HL-60 (cell line): ENCODE measurements around the gene FAM118A.
"Not testable (repeated sequence)": the region's sequence is repeated elsewhere in the genome, so short reads cannot be mapped to it uniquely, and the experiment has no call there.

Experiments
- DNase-seq, 2 experiments: peaks; one replicate each; pipeline ENCODE4 v3.0.0-alpha.2; 2010 to 2020; ENCODE audit warnings: low read depth in 1 of 2, low spot score in 1 of 2
- H3K27ac ChIP-seq: fragments of 250-450 bp; sonication (Bioruptor Pico); replicated peaks from 2 replicates; pipeline ENCODE4 v1.5.1; 2020; ENCODE audit warnings: mild to moderate bottlenecking, moderate library complexity
- H3K27me3 ChIP-seq: fragments of 250-450 bp; sonication (Bioruptor Pico); 2 replicates; pipeline ENCODE4 v1.5.1; 2021; ENCODE audit warnings: mild to moderate bottlenecking, moderate library complexity; ENCODE audit not compliant: insufficient read depth, poor library complexity, severe bottlenecking
- H3K4me3 ChIP-seq: replicated peaks from 2 replicates; pipeline ENCODE4 v1.5.1; 2011; ENCODE audit warnings: mild to moderate bottlenecking, control low read depth, low read length; ENCODE audit not compliant: insufficient read depth
- CTCF ChIP-seq: IDR thresholded peaks from one replicate; pipeline ENCODE4 v1.5.1; 2011; ENCODE audit warnings: low read length, control low read depth, inconsistent platforms; ENCODE audit not compliant: insufficient read depth
- GABPA ChIP-seq: IDR thresholded peaks from 2 replicates; pipeline ENCODE4 v1.6.1; 2012; ENCODE audit warnings: low read depth
- POLR2AphosphoS5 ChIP-seq: IDR thresholded peaks from 2 replicates; pipeline ENCODE4 v1.6.1; 2012; ENCODE audit warnings: low read depth
- REST ChIP-seq: IDR thresholded peaks from 2 replicates; pipeline ENCODE4 v1.6.1; 2012; ENCODE audit warnings: low read depth; ENCODE audit not compliant: insufficient replicate concordance
- SPI1 ChIP-seq: IDR thresholded peaks from 2 replicates; pipeline ENCODE4 v1.6.1; 2012; ENCODE audit warnings: low read depth, mild to moderate bottlenecking, borderline replicate concordance

FAM118A gene

GRCh38 chr22:45351956-45352355 lies 42.2 kb downstream of the FAM118A start:
- Histone ChIP-seq H3K27me3 (no peaks in the 10 kb centered on the region), H3K4me3 (no peak overlapping the region), H3K27ac (no peak overlapping the region)
- no peak for DNase-seq
- TF ChIP-seq GABPA, result no peak
- TF ChIP-seq CTCF, result no peak
- TF ChIP-seq REST, result no peak
- no peak for TF ChIP-seq POLR2AphosphoS5
- TF ChIP-seq SPI1, result no peak

GRCh38 chr22:45352757-45353156 lies 43.0 kb downstream of the FAM118A start:
- H3K4me3 ChIP-seq, H3K27me3 ChIP-seq, DNase-seq, H3K27ac ChIP-seq: not testable (repeated sequence)

- Histone ChIP-seq H3K27ac (no peak overlapping the region), H3K27me3 (no peaks in the 10 kb centered on the region), H3K4me3 (no peak overlapping the region)
- TF ChIP-seq REST (no peak), SPI1 (no peak), GABPA (no peak), CTCF (no peak), POLR2AphosphoS5 (no peak)
- no peak for DNase-seq
Observed at GRCh38 chr22:45353786-45354185, 44.1 kb downstream of the FAM118A start.

GRCh38 chr22:45357490-45357889 lies 47.8 kb downstream of the FAM118A start:
- Histone ChIP-seq H3K4me3 (no peak overlapping the region), H3K27ac (no peak overlapping the region), H3K27me3 (no peaks in the 10 kb centered on the region)
- DNase-seq, result no peak
- TF ChIP-seq CTCF (no peak), GABPA (no peak), SPI1 (no peak)

- Histone ChIP-seq H3K27ac (no peak overlapping the region), H3K27me3 (no peaks in the 10 kb centered on the region), H3K4me3 (no peak overlapping the region)
- no peak for DNase-seq
- no peak for TF ChIP-seq CTCF
- TF ChIP-seq REST, result no peak
- TF ChIP-seq SPI1, result no peak
- TF ChIP-seq GABPA, result no peak
- no peak for TF ChIP-seq POLR2AphosphoS5
Observed at GRCh38 chr22:45358127-45358526, 48.4 kb downstream of the FAM118A start.
